Measurements from ENCODE around the gene SEC14L2.

DNA sequence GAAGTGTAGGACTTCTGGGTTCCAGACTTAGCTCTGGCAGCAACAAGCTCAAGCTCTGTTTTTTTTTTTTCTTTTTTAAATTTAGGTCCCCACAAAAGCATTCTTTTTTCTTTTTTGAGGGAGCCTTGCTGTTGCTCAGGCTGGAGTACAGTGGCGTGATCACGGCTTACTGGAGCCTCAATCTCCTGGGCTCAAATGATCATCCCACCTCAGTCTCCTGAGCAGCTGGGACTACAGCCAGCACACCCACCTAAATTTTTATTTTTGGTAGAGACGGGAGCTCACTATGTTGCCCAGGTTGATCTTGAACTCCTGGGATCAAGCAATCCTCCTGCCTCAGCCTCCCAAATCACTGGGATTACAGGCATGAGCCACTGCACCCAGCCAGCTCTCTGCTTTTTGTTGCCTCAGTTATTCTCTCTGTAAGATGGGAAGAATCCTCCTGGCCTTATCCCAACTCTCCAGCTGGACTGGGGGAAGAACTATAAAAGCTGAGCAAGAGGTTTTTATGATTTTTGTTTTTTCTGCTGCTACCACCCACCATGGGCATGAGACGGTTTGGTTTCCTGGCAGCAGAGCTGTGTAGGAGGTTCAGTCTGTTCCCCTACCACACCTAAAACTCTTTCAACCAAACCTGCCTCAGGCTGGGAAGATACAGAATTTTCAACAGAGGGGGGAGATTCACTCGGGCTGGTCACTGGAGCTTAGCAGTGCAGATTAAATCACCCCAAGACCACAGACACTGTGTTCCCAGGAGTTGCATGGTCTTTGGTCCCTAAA lies 17.1 kb downstream of the SEC14L2 start:
- TF ChIP-seq TAF1 (conservative IDR thresholded peaks at IDR 0.05) (no peak), EGR1 (IDR thresholded peaks at IDR 0.05; ENCODE audit: low read depth in 2 of 2) (no peak), RAD21 (IDR thresholded peaks at IDR 0.05) (no peak), FOXA1 (IDR thresholded peaks at IDR 0.05) (no peak)
- TF ChIP-seq, protein P1, sequence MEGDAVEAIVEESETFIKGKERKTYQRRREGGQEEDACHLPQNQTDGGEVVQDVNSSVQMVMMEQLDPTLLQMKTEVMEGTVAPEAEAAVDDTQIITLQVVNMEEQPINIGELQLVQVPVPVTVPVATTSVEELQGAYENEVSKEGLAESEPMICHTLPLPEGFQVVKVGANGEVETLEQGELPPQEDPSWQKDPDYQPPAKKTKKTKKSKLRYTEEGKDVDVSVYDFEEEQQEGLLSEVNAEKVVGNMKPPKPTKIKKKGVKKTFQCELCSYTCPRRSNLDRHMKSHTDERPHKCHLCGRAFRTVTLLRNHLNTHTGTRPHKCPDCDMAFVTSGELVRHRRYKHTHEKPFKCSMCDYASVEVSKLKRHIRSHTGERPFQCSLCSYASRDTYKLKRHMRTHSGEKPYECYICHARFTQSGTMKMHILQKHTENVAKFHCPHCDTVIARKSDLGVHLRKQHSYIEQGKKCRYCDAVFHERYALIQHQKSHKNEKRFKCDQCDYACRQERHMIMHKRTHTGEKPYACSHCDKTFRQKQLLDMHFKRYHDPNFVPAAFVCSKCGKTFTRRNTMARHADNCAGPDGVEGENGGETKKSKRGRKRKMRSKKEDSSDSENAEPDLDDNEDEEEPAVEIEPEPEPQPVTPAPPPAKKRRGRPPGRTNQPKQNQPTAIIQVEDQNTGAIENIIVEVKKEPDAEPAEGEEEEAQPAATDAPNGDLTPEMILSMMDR (IDR thresholded peaks at IDR 0.05; ENCODE audit: low read depth, low read length, missing input control), result no peak
- TF ChIP-seq, protein P2, sequence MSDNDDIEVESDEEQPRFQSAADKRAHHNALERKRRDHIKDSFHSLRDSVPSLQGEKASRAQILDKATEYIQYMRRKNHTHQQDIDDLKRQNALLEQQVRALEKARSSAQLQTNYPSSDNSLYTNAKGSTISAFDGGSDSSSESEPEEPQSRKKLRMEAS (IDR thresholded peaks at IDR 0.05), result no peak
- TF ChIP-seq, protein P3, sequence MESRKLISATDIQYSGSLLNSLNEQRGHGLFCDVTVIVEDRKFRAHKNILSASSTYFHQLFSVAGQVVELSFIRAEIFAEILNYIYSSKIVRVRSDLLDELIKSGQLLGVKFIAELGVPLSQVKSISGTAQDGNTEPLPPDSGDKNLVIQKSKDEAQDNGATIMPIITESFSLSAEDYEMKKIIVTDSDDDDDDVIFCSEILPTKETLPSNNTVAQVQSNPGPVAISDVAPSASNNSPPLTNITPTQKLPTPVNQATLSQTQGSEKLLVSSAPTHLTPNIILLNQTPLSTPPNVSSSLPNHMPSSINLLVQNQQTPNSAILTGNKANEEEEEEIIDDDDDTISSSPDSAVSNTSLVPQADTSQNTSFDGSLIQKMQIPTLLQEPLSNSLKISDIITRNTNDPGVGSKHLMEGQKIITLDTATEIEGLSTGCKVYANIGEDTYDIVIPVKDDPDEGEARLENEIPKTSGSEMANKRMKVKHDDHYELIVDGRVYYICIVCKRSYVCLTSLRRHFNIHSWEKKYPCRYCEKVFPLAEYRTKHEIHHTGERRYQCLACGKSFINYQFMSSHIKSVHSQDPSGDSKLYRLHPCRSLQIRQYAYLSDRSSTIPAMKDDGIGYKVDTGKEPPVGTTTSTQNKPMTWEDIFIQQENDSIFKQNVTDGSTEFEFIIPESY (IDR thresholded peaks at IDR 0.05), result no peak
